SU-DHL-6 (cell line): ENCODE measurements around the gene PTCD2.

Experiments
- H2AFZ ChIP-seq: fragments of 200-600 bp; sonication (generic); 2 replicates; pipeline ENCODE4 v1.6.1; 2014; ENCODE audit warnings: low read depth, mild to moderate bottlenecking, moderate library complexity, mixed read lengths, antibody characterized with exemption, low read length; ENCODE audit not compliant: severe bottlenecking
- H3F3A ChIP-seq: fragments of 200-600 bp; shearing (Covaris generic); 2 replicates; pipeline ENCODE4 v1.6.0; 2016; ENCODE audit warnings: antibody characterized with exemption, mild to moderate bottlenecking; ENCODE audit not compliant: insufficient read depth
- H3K27ac ChIP-seq: fragments of 200-600 bp; sonication (generic); 2 replicates; pipeline ENCODE4 v1.5.1; 2016; ENCODE audit warnings: low read depth, mild to moderate bottlenecking, low read length, moderate library complexity, mixed read lengths
- H3K27me3 ChIP-seq: fragments of 200-600 bp; sonication (generic), shearing (Covaris generic); 2 replicates; pipeline ENCODE4 v1.6.0; 2014; ENCODE audit warnings: mild to moderate bottlenecking, low read length
- H3K36me3 ChIP-seq: fragments of 200-600 bp; sonication (generic); 2 replicates; pipeline ENCODE4 v1.6.1; 2014; ENCODE audit warnings: mild to moderate bottlenecking, low read length, mixed read lengths
- H3K4me2 ChIP-seq: fragments of 300-600, 200-600 bp; shearing (Covaris generic), sonication (generic); 2 replicates; pipeline ENCODE4 v1.6.0; 2014; ENCODE audit warnings: low read length, low read depth, mild to moderate bottlenecking; ENCODE audit not compliant: poor library complexity, severe bottlenecking
- H3K4me3 ChIP-seq: fragments of 200-600 bp; sonication (generic); 2 replicates; pipeline ENCODE4 v1.5.1; 2014; ENCODE audit warnings: antibody characterized with exemption, low read length, mild to moderate bottlenecking, mixed read lengths; ENCODE audit not compliant: insufficient read depth, poor library complexity, severe bottlenecking
- H3K79me2 ChIP-seq: fragments of 200-600 bp; sonication (generic); 2 replicates; pipeline ENCODE4 v1.6.1; 2014; ENCODE audit warnings: mild to moderate bottlenecking, low read length, moderate library complexity; ENCODE audit not compliant: insufficient read depth
- H3K9ac ChIP-seq: fragments of 200-600 bp; sonication (generic); 2 replicates; pipeline ENCODE4 v1.7.0; 2014; ENCODE audit warnings: mild to moderate bottlenecking, low read length
- H3K9me2 ChIP-seq: fragments of 200-600 bp; sonication (generic); replicated peaks from 2 replicates; pipeline ENCODE4 v1.6.1; 2014; ENCODE audit warnings: low read length; ENCODE audit not compliant: insufficient read depth
- H3K9me3 ChIP-seq: fragments of 200-600 bp; sonication (generic); 2 replicates; pipeline ENCODE4 v1.6.1; 2014; ENCODE audit warnings: low read length, mixed read lengths; ENCODE audit not compliant: insufficient read depth
- H4K20me1 ChIP-seq: fragments of 200-600 bp; sonication (generic); 2 replicates; pipeline ENCODE4 v1.6.1; 2014; ENCODE audit warnings: low read depth, mild to moderate bottlenecking, antibody characterized with exemption, low read length, moderate library complexity, mixed read lengths
- CTCF ChIP-seq: fragments of 200-600 bp; sonication (generic); IDR thresholded peaks from one replicate; pipeline ENCODE4 v1.5.1; 2017; ENCODE audit warnings: antibody characterized with exemption, mild to moderate bottlenecking, low read length, moderate library complexity; ENCODE audit not compliant: insufficient read depth, poor library complexity, severe bottlenecking
- EZH2phosphoT487 ChIP-seq: fragments of 200-600 bp; sonication (generic), shearing (Covaris generic); conservative IDR thresholded peaks from 2 replicates; pipeline ENCODE4 v1.6.1; 2018; ENCODE audit warnings: mild to moderate bottlenecking, antibody characterized with exemption, low read length, moderate library complexity, mixed read lengths

Gene PTCD2

GRCh38 chr5:72353046-72353445, 32.9 kb downstream of the PTCD2 start:
- Histone ChIP-seq H3K27ac (no peak overlapping the region), H3K79me2 (no peaks in the 10 kb centered on the region), H4K20me1 (no peaks in the 10 kb centered on the region), H2AFZ (no peak overlapping the region), H3K9me3 (no peaks in the 10 kb centered on the region), H3K27me3 (no peaks in the 10 kb centered on the region), H3K4me2 (no peak overlapping the region), H3K9me2 (no peaks in the 10 kb centered on the region), H3K4me3 (no peak overlapping the region), H3F3A (no peaks in the 10 kb centered on the region), H3K9ac (no peak overlapping the region), H3K36me3 (no peaks in the 10 kb centered on the region)
- TF ChIP-seq CTCF (no peak), EZH2phosphoT487 (no peak)

- H3K9me2 ChIP-seq = no peaks in the 10 kb centered on the region
- H3F3A ChIP-seq = no peaks in the 10 kb centered on the region
- H3K9me3 ChIP-seq = no peaks in the 10 kb centered on the region
- no peaks in the 10 kb centered on the region for H3K36me3 ChIP-seq
- H3K4me3 ChIP-seq = no peak overlapping the region
- no peak overlapping the region for H3K4me2 ChIP-seq
- no peaks in the 10 kb centered on the region for H3K27me3 ChIP-seq
- H3K79me2 ChIP-seq = no peaks in the 10 kb centered on the region
- H3K27ac ChIP-seq = no peak overlapping the region
- no peak overlapping the region for H2AFZ ChIP-seq
- H3K9ac ChIP-seq = no peak overlapping the region
- no peaks in the 10 kb centered on the region for H4K20me1 ChIP-seq
- no peak for TF ChIP-seq EZH2phosphoT487
- no peak for TF ChIP-seq CTCF
These were observed 35.6 kb downstream of the PTCD2 start for GRCh38 chr5:72355706-72356299.

GRCh38 chr5:72356361-72356760, 36.2 kb downstream of the PTCD2 start:
- H3K9me3 ChIP-seq = no peaks in the 10 kb centered on the region
- H3K4me3 ChIP-seq = no peak overlapping the region
- H3K9ac ChIP-seq = no peak overlapping the region
- no peaks in the 10 kb centered on the region for H3K36me3 ChIP-seq
- no peak overlapping the region for H2AFZ ChIP-seq
- TF ChIP-seq EZH2phosphoT487 (no peak), CTCF (no peak)
- no peaks in the 10 kb centered on the region for H3K9me2 ChIP-seq
- H4K20me1 ChIP-seq = no peaks in the 10 kb centered on the region
- H3K79me2 ChIP-seq = no peaks in the 10 kb centered on the region
- no peak overlapping the region for H3K27ac ChIP-seq
- H3K4me2 ChIP-seq = no peak overlapping the region
- no peaks in the 10 kb centered on the region for H3K27me3 ChIP-seq
- no peaks in the 10 kb centered on the region for H3F3A ChIP-seq

GRCh38 chr5:72358925-72359324, 38.8 kb downstream of the PTCD2 start:
- Histone ChIP-seq H3K9ac (no peak overlapping the region), H2AFZ (no peak overlapping the region), H3K9me3 (no peaks in the 10 kb centered on the region), H3F3A (no peaks in the 10 kb centered on the region), H3K4me3 (no peak overlapping the region), H3K9me2 (no peaks in the 10 kb centered on the region), H3K79me2 (no peaks in the 10 kb centered on the region), H3K36me3 (no peaks in the 10 kb centered on the region), H3K27ac (no peak overlapping the region), H4K20me1 (no peaks in the 10 kb centered on the region), H3K4me2 (no peak overlapping the region), H3K27me3 (no peaks in the 10 kb centered on the region)
- TF ChIP-seq CTCF = no peak
